ENCODE data around the gene RASA3. TPM values are rescaled to one million over a fixed set of nuclear protein-coding genes. Genes with fewer than 3 reads are reported as not detected.

RASA3 gene
- total RNA-seq, 1 experiment from 2014 or later, result 0.26 TPM

DNA sequence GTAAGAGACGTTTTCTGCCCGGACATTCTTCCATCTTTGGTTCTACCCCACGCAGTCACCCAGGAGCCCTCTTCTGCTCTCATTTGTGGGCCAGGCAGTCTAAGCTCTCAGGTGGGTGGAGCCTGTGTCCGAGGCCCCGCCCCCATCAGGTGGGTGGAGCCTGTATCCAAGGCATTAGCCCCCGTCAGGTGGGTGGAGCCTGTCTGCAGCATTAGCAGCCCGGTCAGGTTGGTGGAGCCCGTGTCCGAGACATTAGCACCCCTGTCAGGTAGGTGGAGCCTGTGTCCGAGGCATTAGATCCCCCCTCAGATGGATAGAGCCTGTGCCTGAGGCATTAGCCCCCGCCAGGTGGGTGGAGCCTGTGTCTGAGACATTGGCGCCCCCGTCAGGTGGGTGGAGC is 113.1 kb downstream of the RASA3 start:
- no TSS peak for BruUV-seq (replicated peaks)
- H3K27me3 Mint-ChIP-seq (ENCODE audit: unreplicated experiment), result no peaks in the 10 kb centered on the region
- intact Hi-C loops (cut with micrococcal nuclease; ENCODE audit: unreplicated experiment), result no loop called here
- no peak overlapping the region for H3K4me3 Mint-ChIP-seq (ENCODE audit: low read depth, unreplicated experiment)
- no peaks in the 10 kb centered on the region for H3K9me3 Mint-ChIP-seq (ENCODE audit: low read depth, unreplicated experiment)
- CTCF ChIA-PET, result no interaction called here
- no peaks in the 10 kb centered on the region for H3K36me3 Mint-ChIP-seq (ENCODE audit: insufficient read depth, unreplicated experiment)
- no peak for DNase-seq
- no peak for TF ChIP-seq CTCF (IDR thresholded peaks at IDR 0.05; ENCODE audit: unreplicated experiment)
- no peaks in the 10 kb centered on the region for H3K4me1 Mint-ChIP-seq (ENCODE audit: low read depth, unreplicated experiment)
- no peak overlapping the region for H3K27ac Mint-ChIP-seq (ENCODE audit: unreplicated experiment)

DNA sequence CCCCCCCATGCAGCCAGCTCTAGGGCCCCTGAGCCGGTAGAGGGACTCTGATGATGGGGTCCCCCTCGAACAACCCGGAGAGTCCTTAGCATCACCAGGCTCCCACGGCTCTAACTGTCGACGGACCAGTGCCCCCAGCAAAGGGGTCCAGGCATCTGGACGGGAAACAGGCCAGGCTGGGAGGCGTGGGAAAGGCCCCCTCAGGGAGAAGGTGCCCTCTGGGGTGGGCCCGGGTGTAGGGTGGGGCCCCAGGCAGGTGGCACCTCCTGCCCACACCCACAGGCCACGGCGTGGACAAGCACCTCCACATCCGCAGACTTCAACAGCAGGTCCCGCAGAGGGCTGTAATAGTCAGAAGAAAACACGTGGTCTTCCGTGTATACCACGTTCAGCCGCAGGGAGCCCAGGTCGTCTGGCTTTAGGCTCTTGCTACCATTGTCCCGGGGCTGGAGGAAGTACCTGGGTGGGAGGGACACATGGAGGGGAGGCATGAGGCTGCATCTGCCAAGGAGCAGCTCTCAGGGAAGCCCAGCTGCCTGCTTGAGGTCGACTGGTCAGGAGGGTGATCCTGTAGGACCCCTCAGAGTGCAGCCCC is 113.9 kb downstream of the RASA3 start:
- Mint-ChIP-seq H3K4me1 (ENCODE audit: low read depth, unreplicated experiment) (no peaks in the 10 kb centered on the region), H3K36me3 (ENCODE audit: insufficient read depth, unreplicated experiment) (no peaks in the 10 kb centered on the region), H3K9me3 (ENCODE audit: low read depth, unreplicated experiment) (no peaks in the 10 kb centered on the region), H3K4me3 (ENCODE audit: low read depth, unreplicated experiment) (no peak overlapping the region), H3K27ac (ENCODE audit: unreplicated experiment) (no peak overlapping the region), H3K27me3 (ENCODE audit: unreplicated experiment) (no peaks in the 10 kb centered on the region)
- intact Hi-C loops (cut with micrococcal nuclease; ENCODE audit: unreplicated experiment), result no loop called here
- TF ChIP-seq CTCF (IDR thresholded peaks at IDR 0.05; ENCODE audit: unreplicated experiment), result no peak
- CTCF ChIA-PET, result no interaction called here
- DNase-seq, result no peak
- BruUV-seq (replicated peaks), result no TSS peak

GRCh38 chr13:114017966-114018365 is 114.5 kb downstream of the RASA3 start:
- BruUV-seq (replicated peaks), result no TSS peak
- intact Hi-C loops (cut with micrococcal nuclease; ENCODE audit: unreplicated experiment), result no loop called here
- DNase-seq, result no peak
- Mint-ChIP-seq H3K9me3 (ENCODE audit: low read depth, unreplicated experiment) (no peaks in the 10 kb centered on the region), H3K4me1 (ENCODE audit: low read depth, unreplicated experiment) (no peaks in the 10 kb centered on the region), H3K4me3 (ENCODE audit: low read depth, unreplicated experiment) (no peak overlapping the region), H3K27me3 (ENCODE audit: unreplicated experiment) (no peaks in the 10 kb centered on the region), H3K27ac (ENCODE audit: unreplicated experiment) (no peak overlapping the region), H3K36me3 (ENCODE audit: insufficient read depth, unreplicated experiment) (no peaks in the 10 kb centered on the region)
- CTCF ChIA-PET, result no interaction called here
- TF ChIP-seq CTCF (IDR thresholded peaks at IDR 0.05; ENCODE audit: unreplicated experiment), result no peak

DNA sequence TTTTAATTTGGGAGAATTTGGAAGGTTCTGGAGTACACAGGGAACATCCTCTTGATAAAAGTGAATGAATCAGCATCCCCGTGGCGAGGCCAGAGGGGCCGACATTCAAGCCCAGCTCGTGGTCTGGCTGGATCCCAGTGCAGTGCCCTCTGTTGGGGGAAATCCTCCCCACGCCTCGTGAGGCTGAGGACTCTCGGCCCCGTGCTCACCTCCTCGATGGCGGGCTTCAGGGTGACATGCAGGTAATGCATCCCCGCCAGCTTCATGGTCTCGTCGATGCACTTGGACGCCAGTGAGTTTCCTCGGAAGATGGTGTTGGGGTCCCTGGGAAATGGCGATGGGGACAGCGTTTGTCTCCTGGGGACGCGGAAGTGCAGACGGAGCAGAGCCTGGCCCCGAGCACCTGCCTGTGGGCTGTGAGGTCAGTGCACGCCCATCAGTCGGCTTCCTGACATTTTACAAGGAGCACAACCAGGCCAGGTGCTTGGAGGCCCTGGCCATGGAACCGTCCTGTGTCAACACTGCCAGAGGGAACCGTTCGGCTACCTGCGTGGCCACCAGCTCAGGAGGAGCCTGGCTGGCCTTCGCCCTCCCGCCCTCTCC is 115.3 kb downstream of the RASA3 start:
- no TSS peak for BruUV-seq (replicated peaks)
- Mint-ChIP-seq H3K9me3 (ENCODE audit: low read depth, unreplicated experiment) (no peaks in the 10 kb centered on the region), H3K27me3 (ENCODE audit: unreplicated experiment) (no peaks in the 10 kb centered on the region), H3K4me1 (ENCODE audit: low read depth, unreplicated experiment) (no peaks in the 10 kb centered on the region), H3K27ac (ENCODE audit: unreplicated experiment) (no peak overlapping the region), H3K36me3 (ENCODE audit: insufficient read depth, unreplicated experiment) (no peaks in the 10 kb centered on the region), H3K4me3 (ENCODE audit: low read depth, unreplicated experiment) (no peak overlapping the region)
- no peak for DNase-seq
- CTCF ChIA-PET, result no interaction called here
- intact Hi-C loops (cut with micrococcal nuclease; ENCODE audit: unreplicated experiment), result no loop called here
- no peak for TF ChIP-seq CTCF (IDR thresholded peaks at IDR 0.05; ENCODE audit: unreplicated experiment)
